GM18517 (cell line): ENCODE measurements around the gene MSRB1.
"Not testable (repeated sequence)": the region's sequence is repeated elsewhere in the genome, so short reads cannot be mapped to it uniquely, and the experiment has no call there.

Experiments used
- ATAC-seq: cut with Tn5 transposase; IDR thresholded peaks from one replicate; pipeline ENCODE4 v1.9.1; 2021; ENCODE audit warnings: mild to moderate bottlenecking, moderate library complexity; ENCODE audit not compliant: unreplicated experiment

The MSRB1 gene

GRCh38 chr16:1962161-1963153 is 19.5 kb upstream of the MSRB1 start:
- ATAC-seq = not testable (repeated sequence)

DNA sequence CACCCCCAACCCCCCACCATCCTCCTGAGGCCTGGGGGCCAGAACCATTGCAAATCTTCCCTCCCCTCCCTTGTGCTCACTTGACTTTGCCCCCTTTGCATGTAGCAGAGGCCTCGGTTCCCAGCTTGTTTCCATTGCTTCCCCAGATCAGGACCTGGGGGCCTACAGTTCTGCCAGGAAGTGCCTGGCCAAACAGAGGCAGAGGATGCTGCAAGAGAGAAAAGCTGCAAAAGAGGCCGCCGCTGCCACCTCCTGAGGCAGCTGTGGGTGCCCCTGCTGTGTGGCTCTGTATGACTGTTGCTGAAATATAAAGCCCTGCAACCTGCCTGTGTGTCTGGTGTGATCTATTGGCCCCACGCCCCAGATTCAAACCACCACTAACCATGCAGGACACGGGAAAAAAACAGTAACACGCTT is 18.7 kb upstream of the MSRB1 start:
- no peak for ATAC-seq

GRCh38 chr16:1960665-1961630 is 17.9 kb upstream of the MSRB1 start:
- ATAC-seq = no peak

GRCh38 chr16:1959269-1960039 is 16.5 kb upstream of the MSRB1 start, which contains the start of gene NDUFB10:
Gene NDUFB10, plus strand, starts transcription at chr16:1959538. Its CDS starts 87 bp downstream, at chr16:1959625.
- peak; percentile 63 for ATAC-seq

DNA sequence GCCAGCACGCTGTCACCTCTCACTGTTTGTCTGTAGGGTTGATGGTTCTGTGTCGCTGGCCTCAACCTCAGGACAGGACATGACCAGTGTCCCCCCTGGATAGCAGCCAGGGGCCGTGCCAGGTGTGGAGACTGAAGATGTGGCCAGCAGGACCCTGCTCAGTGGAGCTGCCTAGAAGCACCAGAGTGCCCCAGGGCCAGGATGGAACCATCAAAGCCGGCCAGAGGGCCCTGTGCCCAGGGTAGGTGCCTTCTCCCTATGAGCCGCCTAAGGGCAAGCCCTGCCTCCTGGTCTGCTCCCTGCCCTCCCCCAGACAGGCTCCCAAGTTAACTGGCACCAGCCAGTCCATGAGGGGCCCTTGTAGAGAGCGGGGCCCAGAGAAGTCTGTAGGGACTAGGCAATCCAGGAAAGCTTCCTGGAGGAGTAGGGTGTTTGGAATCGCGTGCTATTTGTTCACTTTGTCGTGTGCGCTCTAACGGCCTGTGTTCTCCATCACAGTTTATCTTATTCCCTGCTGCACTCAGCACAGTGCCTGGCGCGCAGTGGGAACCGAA is 15.8 kb upstream of the MSRB1 start:
- no peak for ATAC-seq

GRCh38 chr16:1958143-1958491 is 15.1 kb upstream of the MSRB1 start:
- ATAC-seq = not testable (repeated sequence)

- ATAC-seq = not testable (repeated sequence)
Observed at GRCh38 chr16:1957434-1958142, 14.6 kb upstream of the MSRB1 start.

DNA sequence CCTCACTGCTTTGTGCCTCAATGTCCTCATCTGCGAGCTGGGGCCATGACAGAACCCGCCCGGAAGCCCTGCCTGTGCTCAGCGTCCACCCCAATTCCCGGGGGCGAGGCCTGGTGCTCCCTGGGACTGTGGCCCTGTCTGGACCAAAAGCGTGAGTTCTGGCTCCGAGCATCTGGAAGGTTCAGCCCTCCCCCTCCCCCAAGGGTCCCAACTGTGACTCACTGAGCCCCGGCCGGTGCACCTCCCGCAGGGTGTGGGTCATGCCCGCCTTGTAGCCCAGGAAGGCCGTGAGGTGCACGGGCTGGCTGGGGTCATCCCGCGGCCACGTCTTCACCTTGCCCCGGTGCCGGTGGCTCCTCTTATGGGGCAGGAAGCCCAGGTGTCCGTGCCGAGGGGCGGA is 10.7 kb upstream of the MSRB1 start:
- no peak for ATAC-seq

DNA sequence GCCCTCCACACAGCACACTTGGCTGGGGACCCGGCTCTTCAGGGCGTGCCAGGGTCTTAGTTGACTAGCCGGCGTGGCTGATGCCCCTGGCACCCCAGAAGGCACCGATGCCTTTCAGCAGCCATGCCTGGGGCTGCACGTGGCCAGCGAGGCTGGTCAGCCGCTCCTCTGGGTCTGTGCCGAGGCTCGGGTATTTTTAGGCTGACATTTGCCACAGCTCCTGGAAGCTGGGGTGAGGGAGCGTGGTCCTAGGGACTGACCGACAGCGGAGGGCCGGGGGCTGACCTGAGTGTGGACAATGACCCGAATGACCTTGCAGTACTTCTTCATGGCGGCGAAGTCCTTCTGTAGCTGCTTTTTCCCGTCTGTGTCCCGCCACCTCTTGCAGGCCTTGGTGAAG is 7.6 kb upstream of the MSRB1 start:
- ATAC-seq = no peak

GRCh38 chr16:1950047-1950446 is 7.0 kb upstream of the MSRB1 start:
- no peak for ATAC-seq

DNA sequence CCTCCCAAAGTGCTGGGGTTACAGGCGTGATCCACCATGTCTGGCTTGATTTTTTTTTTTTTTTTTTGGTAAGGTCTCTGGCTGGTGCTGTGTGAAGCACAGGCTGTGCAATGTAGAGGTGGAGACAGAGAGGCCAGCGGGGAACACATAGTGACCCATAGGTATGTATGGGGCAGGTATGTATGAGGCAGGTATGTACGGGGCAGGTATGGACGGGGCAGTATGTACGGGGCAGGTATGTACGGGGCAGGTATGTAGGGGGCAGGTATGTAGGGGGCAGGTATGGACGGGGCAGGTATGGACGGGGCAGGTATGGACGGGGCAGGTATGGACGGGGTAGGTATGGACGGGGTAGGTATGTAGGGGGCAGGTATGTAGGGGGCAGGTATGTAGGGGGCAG is 6.5 kb upstream of the MSRB1 start:
- no peak for ATAC-seq

GRCh38 chr16:1947369-1947670 is 4.3 kb upstream of the MSRB1 start:
- ATAC-seq = no peak

DNA sequence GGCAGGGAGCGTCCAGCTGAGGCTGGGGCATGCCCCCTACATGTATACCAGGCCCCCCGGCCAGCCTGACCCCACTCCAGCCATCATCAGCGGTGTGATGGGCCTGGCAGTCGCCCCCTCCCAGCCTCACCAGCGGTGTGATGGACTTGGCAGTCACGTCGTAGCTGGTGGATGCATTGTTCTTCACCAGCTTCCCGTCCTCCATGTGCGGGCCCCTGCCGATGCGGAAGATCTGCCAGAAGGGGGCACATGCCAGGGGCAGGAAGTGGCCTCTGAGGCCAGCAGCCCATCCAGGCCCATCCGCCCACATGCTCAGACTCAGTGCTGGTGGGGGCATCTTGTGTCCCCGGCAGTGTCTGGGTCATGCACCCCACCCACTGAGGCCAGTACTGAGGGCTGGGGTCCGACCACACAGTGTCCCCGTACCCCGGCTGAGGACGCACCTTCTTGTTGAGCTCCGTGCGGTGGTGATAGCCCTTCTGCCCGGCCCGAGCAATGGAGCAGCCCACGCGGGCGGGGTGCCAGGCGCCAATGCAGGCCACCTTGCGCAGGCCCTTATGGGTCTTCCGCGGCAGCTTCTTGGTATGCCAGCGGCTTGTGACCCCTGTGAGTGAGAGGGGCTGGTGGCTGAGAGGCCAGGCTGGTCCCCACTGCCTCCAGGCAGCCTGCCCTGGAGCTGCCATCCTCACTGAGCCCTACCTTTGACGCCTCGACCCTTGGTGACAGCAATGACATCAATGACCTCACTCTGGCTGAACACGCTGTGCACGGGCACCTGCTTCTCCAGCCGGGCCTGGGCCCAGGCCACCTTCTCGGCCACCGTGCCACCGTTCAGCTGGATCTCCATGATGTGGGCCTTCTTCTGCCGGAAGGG is 3.7 kb upstream of the MSRB1 start:
- ATAC-seq = no peak

DNA sequence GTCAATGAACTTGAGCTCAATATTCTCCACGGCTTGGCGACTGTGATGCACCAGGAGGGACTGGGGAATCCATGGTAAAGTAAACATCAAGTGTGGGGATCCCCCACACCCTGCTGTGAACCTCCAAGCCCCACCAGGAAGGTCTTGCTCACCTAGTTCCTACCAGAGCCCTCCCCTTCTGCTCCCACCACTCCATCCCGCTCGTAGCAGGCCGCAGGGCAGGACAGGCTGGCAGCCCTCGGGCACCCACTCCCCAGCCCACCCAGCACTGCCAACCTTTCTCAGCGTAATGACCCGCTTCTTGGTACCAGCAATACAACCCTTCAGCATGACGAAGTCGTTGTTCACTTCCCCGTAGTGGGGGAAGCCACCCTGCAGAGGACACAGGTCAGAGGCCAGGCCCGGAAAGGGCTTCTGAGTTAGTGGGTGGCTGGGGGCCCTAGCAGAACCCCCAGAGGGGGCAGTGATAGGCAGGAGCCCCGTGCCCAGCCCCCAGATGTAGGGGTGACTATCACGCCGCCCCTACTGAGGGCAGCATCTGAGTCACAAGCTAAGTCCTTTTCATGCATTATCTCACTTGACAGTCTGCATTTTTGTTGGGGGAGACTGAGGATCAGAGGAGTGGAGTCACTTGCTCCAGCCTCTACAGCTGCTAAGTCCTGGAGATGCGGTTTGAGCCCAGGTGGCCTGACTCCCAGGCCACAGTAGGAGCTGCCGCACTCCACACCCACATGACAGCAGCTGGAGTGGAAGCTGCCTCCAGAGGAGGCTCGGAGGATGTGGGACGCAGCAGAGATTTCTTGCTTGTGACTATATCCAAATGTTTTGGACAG is 2.8 kb upstream of the MSRB1 start:
- no peak for ATAC-seq

DNA sequence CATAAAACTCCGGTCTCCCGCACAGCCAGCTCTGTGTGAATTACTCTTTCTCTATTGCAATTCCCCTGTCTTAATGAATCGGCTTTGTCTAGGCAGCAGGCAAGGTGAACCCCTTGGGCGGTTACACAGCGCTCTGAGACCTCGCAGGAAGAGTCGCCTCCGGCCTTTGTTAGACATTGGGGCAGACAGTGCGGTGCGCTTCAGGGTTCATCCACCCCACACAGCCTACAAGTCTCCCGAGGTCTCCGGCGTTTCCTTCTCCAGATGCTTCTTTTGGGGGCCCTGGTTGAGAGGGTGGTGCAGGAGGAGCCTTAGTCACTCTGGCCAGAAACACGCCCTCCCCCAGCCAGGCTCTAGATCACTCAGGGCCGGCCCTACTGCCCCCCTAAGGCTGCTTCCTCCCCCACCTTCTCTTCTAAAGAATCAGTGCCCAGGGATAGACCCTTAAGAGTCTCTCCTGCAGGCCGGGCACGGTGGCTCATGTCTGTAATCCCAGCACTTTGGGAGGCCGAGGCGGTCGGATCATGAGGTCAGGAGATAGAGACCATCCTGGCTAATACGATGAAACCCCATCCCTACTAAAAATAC is 1.7 kb upstream of the MSRB1 start:
- ATAC-seq = no peak

DNA sequence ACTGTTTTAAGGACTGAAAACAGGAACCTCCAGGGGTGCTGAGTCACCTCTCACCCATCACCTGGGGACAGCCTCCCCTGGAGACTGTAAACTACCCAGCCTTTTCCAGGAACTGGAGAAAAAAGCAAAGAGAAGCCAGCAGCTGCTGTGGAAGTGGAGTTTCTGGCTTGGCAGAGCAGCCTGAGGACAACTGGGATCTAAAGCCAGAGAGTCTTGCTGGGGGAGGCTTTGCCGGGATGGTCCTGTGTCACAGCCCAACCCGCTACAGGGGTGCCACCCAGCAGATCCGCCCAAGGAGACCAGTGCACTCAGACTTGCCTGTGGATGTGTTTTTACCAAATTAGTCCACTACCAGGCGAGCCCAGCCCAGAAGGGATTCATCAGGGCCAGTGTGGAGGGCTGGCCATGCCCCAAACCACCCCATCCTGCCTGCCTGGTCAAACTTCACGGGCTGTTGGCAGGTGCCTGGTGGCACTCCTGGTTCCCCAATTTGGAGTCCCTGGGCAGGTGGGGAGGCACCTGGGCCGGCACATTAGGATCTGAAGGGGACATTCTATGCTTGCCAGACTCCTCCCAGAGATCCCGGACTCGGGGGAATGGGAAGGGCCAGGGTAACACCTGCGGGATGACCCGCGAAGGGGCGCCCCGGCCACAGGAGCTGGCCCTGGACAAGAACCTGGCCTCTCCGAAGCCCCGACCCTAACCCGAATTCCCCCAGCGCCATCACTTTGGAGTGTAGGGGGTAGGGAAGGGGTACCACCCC is 771 bp downstream of the MSRB1 start:
- ATAC-seq = no peak
